NCI-H69 (cell line): ENCODE data around the gene SCN5A.

Source experiments
- DNase-seq: peaks from one replicate; lab custom pipeline; 2025; lab: John Stamatoyannopoulos, UW

SCN5A gene

GRCh38 chr3:38541806-38542205 is 107.7 kb downstream of the SCN5A start:
- peak; percentile 22 for DNase-seq

GRCh38 chr3:38538773-38539353 is 110.6 kb downstream of the SCN5A start:
- DNase-seq: no peak

GRCh38 chr3:38536671-38537070 is 112.8 kb downstream of the SCN5A start:
- no peak for DNase-seq

- no peak for DNase-seq
These were observed 114.9 kb downstream of the SCN5A start for GRCh38 chr3:38534604-38535003.

- no peak for DNase-seq
These were observed 115.3 kb downstream of the SCN5A start for GRCh38 chr3:38534180-38534579.

- DNase-seq: no peak
These were observed 116.1 kb downstream of the SCN5A start for GRCh38 chr3:38533285-38533976.

- no peak for DNase-seq
These were observed 117.0 kb downstream of the SCN5A start for GRCh38 chr3:38532529-38532928.

- peak; percentile 2 for DNase-seq
These were observed 121.0 kb downstream of the SCN5A start for GRCh38 chr3:38528457-38528856.

GRCh38 chr3:38526792-38527191 is 122.7 kb downstream of the SCN5A start:
- DNase-seq: no peak

GRCh38 chr3:38524141-38524739 is 125.2 kb downstream of the SCN5A start:
- DNase-seq: no peak

GRCh38 chr3:38522002-38522401 is 127.5 kb downstream of the SCN5A start:
- no peak for DNase-seq

GRCh38 chr3:38521391-38521987 is 128.0 kb downstream of the SCN5A start:
- peak; percentile 60 for DNase-seq

- DNase-seq: no peak
These were observed 129.8 kb downstream of the SCN5A start for GRCh38 chr3:38519651-38520050.

- DNase-seq: no peak
These were observed 130.5 kb downstream of the SCN5A start for GRCh38 chr3:38519000-38519399.

- DNase-seq: no peak
These were observed 132.8 kb downstream of the SCN5A start for GRCh38 chr3:38516669-38517068.

GRCh38 chr3:38515367-38515766 is 134.1 kb downstream of the SCN5A start:
- DNase-seq: no peak

- no peak for DNase-seq
These were observed 137.9 kb downstream of the SCN5A start for GRCh38 chr3:38511546-38511945.

- DNase-seq: no peak
These were observed 138.9 kb downstream of the SCN5A start for GRCh38 chr3:38510631-38511030.

GRCh38 chr3:38509732-38510131 is 139.8 kb downstream of the SCN5A start:
- DNase-seq: no peak

GRCh38 chr3:38507120-38507519 is 142.4 kb downstream of the SCN5A start:
- DNase-seq: no peak

GRCh38 chr3:38500688-38501417 is 148.6 kb downstream of the SCN5A start:
- DNase-seq: no peak
